Esophagus muscularis mucosa (tissue), 4 donors: Measurements from ENCODE around the gene PCED1B. TPM values are rescaled to one million over a fixed set of nuclear protein-coding genes. Genes with fewer than 3 reads are reported as not detected.
"Not testable (repeated sequence)": the region's sequence is repeated elsewhere in the genome, so short reads cannot be mapped to it uniquely, and the experiment has no call there.

Experiments used
- DNase-seq: peaks from one replicate; pipeline ENCODE4 v3.0.0-alpha.2; 2017; ENCODE audit errors: extremely low spot score
- H3K27ac ChIP-seq, 4 donors: fragments of 200-600 bp; sonication (generic); replicated peaks in 1 of 4; 1 replicate in 3 of 4; 2 replicates in 1 of 4; pipeline ENCODE4 v1.5.1; 2016 to 2019; ENCODE audit warnings: mild to moderate bottlenecking in 1 of 4
- H3K27me3 ChIP-seq, 4 donors: fragments of 200-600 bp; sonication (generic); one replicate each; pipeline versions ENCODE4 v1.5.1 to v1.6.0; 2016 to 2019
- H3K36me3 ChIP-seq, 4 donors: fragments of 200-600 bp; sonication (generic); one replicate each; pipeline ENCODE4 v1.5.1; 2016 to 2019
- H3K4me1 ChIP-seq, 4 donors: fragments of 200-600 bp; sonication (generic); one replicate each; pipeline ENCODE4 v1.5.1; 2016 to 2019
- H3K4me3 ChIP-seq, 4 donors: fragments of 200-600 bp; sonication (generic); 1 replicate in 2 of 4; 2 replicates in 2 of 4; pipeline ENCODE4 v1.5.1; 2016 to 2019; ENCODE audit warnings: mild to moderate bottlenecking in 4 of 4, moderate library complexity in 1 of 4
- H3K9me3 ChIP-seq, 4 donors: fragments of 200-600 bp; sonication (generic); 1 replicate in 3 of 4; 2 replicates in 1 of 4; pipeline ENCODE4 v1.5.1; 2016 to 2019
- CTCF ChIP-seq, 3 experiments: fragments of 200-600 bp in 2 of 3; fragments of 450-650 bp in 1 of 3; sonication (generic) in 2 of 3; IDR thresholded peaks; one replicate each; pipeline ENCODE4 v1.5.1; 2017 to 2019; ENCODE audit warnings: antibody characterized with exemption in 3 of 3, mild to moderate bottlenecking in 2 of 3, moderate library complexity in 1 of 3
- EP300 ChIP-seq: sonication (generic); formaldehyde crosslinking; IDR thresholded peaks from one replicate; pipeline ENCODE4 v1.6.1; 2017; ENCODE audit warnings: antibody characterized with exemption
- POLR2A ChIP-seq: fragments of 450-650 bp; IDR thresholded peaks from one replicate; pipeline ENCODE4 v1.6.1; 2017; ENCODE audit warnings: antibody characterized with exemption, moderate library complexity, mild to moderate bottlenecking, low read depth
- POLR2AphosphoS5 ChIP-seq, 2 donors: sonication (generic); formaldehyde crosslinking; IDR thresholded peaks; one replicate each; pipeline ENCODE4 v1.6.1; 2017; ENCODE audit warnings: antibody characterized with exemption in 2 of 2
- WGBS: methylation state at CpG from one replicate; pipeline ENCODE4 v1.1.5; 2018; 5-methylcytosine and 5-hydroxymethylcytosine counted together
- intact Hi-C: fragments of 100-400 bp; cut with DNase I; formaldehyde crosslinking; loops from one replicate; pipeline ENCODE4 v1.15.1; 2023
- total RNA-seq, 4 donors: library from RNA; depleted of rRNA; stranded (reverse); fragments of >200 nt; gene quantifications; one replicate each; pipeline versions ENCODE4 v1.1.0 to v1.2.1, GENCODE V29; 2016

The PCED1B gene
- total RNA-seq, 4 donors from 2014 or later: 0.92 to 2.1 (median 1.1) TPM

GRCh38 chr12:47178014-47178413 is 98.6 kb downstream of the PCED1B start:
- Histone ChIP-seq H3K4me1 (no peaks in the 10 kb centered on the region), H3K27me3 (no peaks in the 10 kb centered on the region), H3K9me3 (no peaks in the 10 kb centered on the region), H3K36me3 (peaks cover 0 to 3% (median 0%) of the 10 kb centered on the region in 4 donors), H3K4me3 (no peak overlapping the region), H3K27ac (no peak overlapping the region)
- TF ChIP-seq POLR2A: no peak
- no peak for TF ChIP-seq EP300
- no peak for TF ChIP-seq CTCF (IDR thresholded peaks at IDR 0.05)
- TF ChIP-seq POLR2AphosphoS5 (IDR thresholded peaks at IDR 0.05): no peak
- DNase-seq: no peak
- intact Hi-C loops: no loop called here
- WGBS: 95% methylated on average over 3 of the region's 3 CpGs

GRCh38 chr12:47182164-47182938 is 102.9 kb downstream of the PCED1B start:
- DNase-seq, H3K27me3 ChIP-seq, H3K36me3 ChIP-seq, H3K27ac ChIP-seq, intact Hi-C loops, H3K4me3 ChIP-seq, H3K9me3 ChIP-seq, H3K4me1 ChIP-seq: not testable (repeated sequence)
- WGBS: 94% methylated on average over 11 of the region's 11 CpGs

DNA sequence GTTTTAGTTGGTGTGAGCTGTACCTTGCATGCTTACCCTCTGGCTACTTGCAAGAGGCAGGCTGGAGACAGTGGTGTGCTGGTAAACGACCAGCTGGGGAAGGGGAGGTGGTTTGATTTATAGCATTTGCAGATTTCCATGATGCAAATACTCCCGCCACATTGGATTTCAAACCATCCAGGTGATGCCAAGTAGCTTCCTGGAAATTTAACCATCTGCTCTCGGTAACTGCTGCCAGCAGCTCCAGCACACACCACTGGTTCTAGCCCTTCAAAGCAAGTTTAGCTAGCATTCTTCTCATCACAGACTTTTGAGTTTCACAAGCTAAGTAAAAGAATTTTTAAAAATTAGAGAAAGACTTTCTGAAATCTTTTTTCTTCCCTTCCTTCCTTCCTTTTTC is 104.8 kb downstream of the PCED1B start:
- intact Hi-C loops: no loop called here
- DNase-seq: no peak
- no peak overlapping the region for H3K4me3 ChIP-seq
- H3K36me3 ChIP-seq: no peaks in the 10 kb centered on the region
- H3K9me3 ChIP-seq: no peaks in the 10 kb centered on the region
- peaks cover 0 to 2% (median under 1%) of the 10 kb centered on the region in 4 donors for H3K4me1 ChIP-seq
- 75% methylated on average over 3 of the region's 3 CpGs for WGBS
- TF ChIP-seq EP300: no peak
- no peak for TF ChIP-seq CTCF (IDR thresholded peaks at IDR 0.05)
- TF ChIP-seq POLR2A: no peak
- TF ChIP-seq POLR2AphosphoS5 (IDR thresholded peaks at IDR 0.05): no peak
- no peak overlapping the region for H3K27ac ChIP-seq
- H3K27me3 ChIP-seq: no peaks in the 10 kb centered on the region

DNA sequence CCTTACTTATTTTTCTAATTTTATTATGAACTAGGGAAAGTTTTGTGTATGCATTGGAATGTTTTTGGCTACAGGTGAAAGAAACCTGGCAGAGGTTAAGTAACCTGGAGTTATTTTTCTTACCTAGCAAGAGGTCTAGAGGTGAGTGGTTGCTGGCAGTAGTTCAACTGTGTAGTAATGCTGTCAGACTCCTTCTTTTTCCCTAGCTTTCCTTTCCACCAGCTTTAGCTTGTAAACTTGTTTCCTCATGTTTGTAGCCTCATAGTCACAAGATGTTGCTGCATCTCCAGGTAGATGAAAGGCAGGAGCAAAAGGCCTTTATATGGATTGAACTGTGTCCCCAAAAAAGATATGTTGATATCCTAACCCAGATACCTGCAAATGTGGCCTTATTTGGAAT is 105.4 kb downstream of the PCED1B start:
- no peaks in the 10 kb centered on the region for H3K27me3 ChIP-seq
- no peak for TF ChIP-seq EP300
- TF ChIP-seq CTCF (IDR thresholded peaks at IDR 0.05): no peak
- no peak for TF ChIP-seq POLR2A
- no peak for TF ChIP-seq POLR2AphosphoS5 (IDR thresholded peaks at IDR 0.05)
- H3K4me3 ChIP-seq: no peak overlapping the region
- no peak for DNase-seq
- H3K36me3 ChIP-seq: no peaks in the 10 kb centered on the region
- H3K27ac ChIP-seq: no peak overlapping the region
- H3K4me1 ChIP-seq: peaks cover 0 to 5% (median 3%) of the 10 kb centered on the region in 4 donors
- intact Hi-C loops: no loop called here
- H3K9me3 ChIP-seq: no peaks in the 10 kb centered on the region

DNA sequence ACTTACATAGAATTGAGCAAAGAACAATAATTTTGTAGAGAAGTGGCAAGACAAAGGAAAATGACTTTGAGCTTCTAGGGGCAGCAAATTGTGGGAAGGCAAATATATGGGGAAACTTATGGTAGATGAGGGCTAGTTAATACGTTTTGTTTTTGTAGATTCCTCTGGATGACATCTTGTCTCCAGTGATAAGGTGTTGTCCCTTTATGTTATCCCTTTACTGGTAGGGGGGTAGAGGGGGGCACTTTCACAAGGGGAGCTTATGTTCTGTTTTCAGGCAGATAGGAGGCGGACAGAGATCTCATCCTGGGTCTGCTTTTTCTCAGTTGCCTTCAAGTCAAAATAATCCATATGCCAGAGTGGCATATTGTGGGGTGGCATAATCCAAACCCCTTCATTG is 106.8 kb downstream of the PCED1B start:
- no peaks in the 10 kb centered on the region for H3K27me3 ChIP-seq
- 98% methylated on average over 2 of the region's 2 CpGs for whole genome bisulfite sequencing
- H3K27ac ChIP-seq: no peak overlapping the region
- no peaks in the 10 kb centered on the region for H3K9me3 ChIP-seq
- intact Hi-C loops: no loop called here
- no peak overlapping the region for H3K4me3 ChIP-seq
- peaks cover 0 to 6% (median 4%) of the 10 kb centered on the region in 4 donors for H3K4me1 ChIP-seq
- no peak for DNase-seq
- no peak for TF ChIP-seq POLR2A
- no peak for TF ChIP-seq EP300
- no peak for TF ChIP-seq POLR2AphosphoS5 (IDR thresholded peaks at IDR 0.05)
- TF ChIP-seq CTCF (IDR thresholded peaks at IDR 0.05): no peak
- no peaks in the 10 kb centered on the region for H3K36me3 ChIP-seq
